SK-N-SH treated with all-trans-retinoic acid at 6 μM for 48 hours (cell line): ENCODE measurements around the gene TOM1.

Experiments
- BACH2 ChIP-seq: fragments of 250-450 bp; sonication (Bioruptor Pico); IDR thresholded peaks from 2 replicates; pipeline ENCODE4 v1.9.0; 2021; ENCODE audit warnings: mild to moderate bottlenecking, borderline replicate concordance
- CREB5 ChIP-seq: fragments of 250-450 bp; sonication (Bioruptor Pico); IDR thresholded peaks from 2 replicates; pipeline ENCODE4 v1.5.1; 2020; ENCODE audit warnings: low read depth, mild to moderate bottlenecking, moderate library complexity
- CSDC2 ChIP-seq: fragments of 250-450 bp; sonication (Bioruptor Pico); IDR thresholded peaks from 2 replicates; pipeline ENCODE4 v1.5.0; 2020; ENCODE audit warnings: mild to moderate bottlenecking, moderate library complexity
- CSRNP3 ChIP-seq: fragments of 250-450 bp; sonication (Bioruptor Pico); IDR thresholded peaks from 2 replicates; pipeline ENCODE4 v1.5.1; 2021; ENCODE audit warnings: mild to moderate bottlenecking, moderate library complexity
- ISL1 ChIP-seq: fragments of 250-450 bp; sonication (Bioruptor Pico); IDR thresholded peaks from 2 replicates; pipeline ENCODE4 v2.1.2; 2022; ENCODE audit warnings: mild to moderate bottlenecking, moderate library complexity
- PATZ1 ChIP-seq: fragments of 250-450 bp; sonication (Bioruptor Pico); IDR thresholded peaks from 2 replicates; pipeline ENCODE4 v1.8.0; 2020; ENCODE audit warnings: mild to moderate bottlenecking, moderate library complexity, borderline replicate concordance
- POU6F1 ChIP-seq: fragments of 250-450 bp; sonication (Bioruptor Pico); IDR thresholded peaks from 2 replicates; pipeline ENCODE4 v1.8.0; 2021; ENCODE audit warnings: low read depth, mild to moderate bottlenecking, moderate library complexity, borderline replicate concordance
- PPARA ChIP-seq: fragments of 250-450 bp; sonication (Bioruptor Pico); IDR thresholded peaks from 2 replicates; pipeline ENCODE4 v1.5.0; 2020; ENCODE audit warnings: mild to moderate bottlenecking, borderline replicate concordance
- RARB ChIP-seq: fragments of 250-450 bp; sonication (Bioruptor Pico); IDR thresholded peaks from 2 replicates; pipeline ENCODE4 v1.8.0; 2021; ENCODE audit warnings: mild to moderate bottlenecking, moderate library complexity
- TOX ChIP-seq: fragments of 250-450 bp; sonication (Bioruptor Pico); IDR thresholded peaks from 2 replicates; pipeline ENCODE4 v1.8.0; 2021; ENCODE audit warnings: mild to moderate bottlenecking, moderate library complexity, borderline replicate concordance
- ZFP3 ChIP-seq: fragments of 250-450 bp; sonication (Bioruptor Pico); IDR thresholded peaks from 2 replicates; pipeline ENCODE4 v1.5.0; 2020; ENCODE audit warnings: mild to moderate bottlenecking, moderate library complexity
- ZFP30 ChIP-seq: fragments of 450-650 bp; formaldehyde crosslinking; IDR thresholded peaks from 2 replicates; pipeline ENCODE4 v1.5.0; 2022; ENCODE audit warnings: mild to moderate bottlenecking, moderate library complexity
- ZNF70 ChIP-seq: fragments of 450-650 bp; formaldehyde crosslinking; IDR thresholded peaks from 2 replicates; pipeline ENCODE4 v1.5.0; 2020; ENCODE audit warnings: mild to moderate bottlenecking, moderate library complexity
- ZNF8 ChIP-seq: fragments of 450-650 bp; formaldehyde crosslinking; IDR thresholded peaks from 2 replicates; pipeline ENCODE4 v1.5.0; 2020; ENCODE audit warnings: mild to moderate bottlenecking, moderate library complexity

GRCh38 chr22:35381424-35382009 is 81.8 kb downstream of the TOM1 start:
- TF ChIP-seq BACH2 (CRISPR knock-in tag) (no peak), POU6F1 (CRISPR knock-in tag) (no peak), ZFP3 (CRISPR knock-in tag) (no peak), ZNF70 (no peak), CSRNP3 (CRISPR knock-in tag) (no peak), RARB (CRISPR knock-in tag) (no peak), CREB5 (no peak), ISL1 (CRISPR knock-in tag) (no peak), ZNF8 (CRISPR knock-in tag) (no peak), TOX (CRISPR knock-in tag) (no peak), ZFP30 (CRISPR knock-in tag) (no peak), PATZ1 (CRISPR knock-in tag) (no peak), PPARA (CRISPR knock-in tag) (no peak), CSDC2 (CRISPR knock-in tag) (no peak)
